Stimulated activated memory B cell treated with anti-CD40 and anti-IgM and Interleukin-4, amounts not matched to agents 10 μg/mL and 1 μg/mL and 100 μg/mL, for 72 hours (primary cell): Measurements from ENCODE around the gene MTR.

Experiments used
- ATAC-seq: fragments of 150-1000 bp; cut with Tn5 transposase; 2 replicates; pipeline ENCODE4 v1.10.0; 2021
- H3K27ac Mint-ChIP-seq: one replicate; pipeline ENCODE4 v1.8.0; 2022; ENCODE audit warnings: mild to moderate bottlenecking, mixed read lengths
- H3K27me3 Mint-ChIP-seq: one replicate; pipeline ENCODE4 v1.8.0; 2022; ENCODE audit warnings: mixed read lengths
- H3K36me3 Mint-ChIP-seq: one replicate; pipeline ENCODE4 v1.8.0; 2022; ENCODE audit warnings: mixed read lengths
- H3K4me1 Mint-ChIP-seq: one replicate; pipeline ENCODE4 v1.8.0; 2022; ENCODE audit warnings: mixed read lengths
- H3K4me3 Mint-ChIP-seq: one replicate; pipeline ENCODE4 v1.8.0; 2022; ENCODE audit warnings: mild to moderate bottlenecking, moderate library complexity, mixed read lengths
- H3K9me3 Mint-ChIP-seq: one replicate; pipeline ENCODE4 v1.8.0; 2022; ENCODE audit warnings: mixed read lengths

Gene MTR

GRCh38 chr1:236860101-236860500 is 65.0 kb downstream of the MTR start:
- ATAC-seq = no peak
- Mint-ChIP-seq H3K4me1 (no peaks in the 10 kb centered on the region), H3K36me3 (peaks cover 91% of the 10 kb centered on the region), H3K27me3 (no peaks in the 10 kb centered on the region), H3K4me3 (no peak overlapping the region), H3K9me3 (no peaks in the 10 kb centered on the region), H3K27ac (no peak overlapping the region)

DNA sequence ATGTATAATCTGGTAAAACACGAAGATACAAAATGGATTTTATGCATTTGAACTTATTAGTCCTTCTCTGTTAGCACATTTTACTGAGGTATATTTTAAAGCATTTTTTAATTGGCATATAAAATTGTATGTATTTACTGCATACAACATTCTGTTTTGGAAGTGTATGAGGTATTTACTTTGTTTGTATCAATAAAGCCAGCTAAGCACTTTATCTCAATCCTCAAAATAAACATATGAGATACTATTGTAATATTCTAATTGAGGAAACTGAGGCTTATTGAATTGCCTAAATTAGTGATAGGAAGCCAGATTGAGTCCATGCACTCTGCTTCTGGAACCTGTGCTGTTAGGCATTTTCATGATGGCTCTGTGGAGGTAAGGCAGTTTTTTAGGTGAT is 65.6 kb downstream of the MTR start:
- no peaks in the 10 kb centered on the region for H3K27me3 Mint-ChIP-seq
- no peak for ATAC-seq

DNA sequence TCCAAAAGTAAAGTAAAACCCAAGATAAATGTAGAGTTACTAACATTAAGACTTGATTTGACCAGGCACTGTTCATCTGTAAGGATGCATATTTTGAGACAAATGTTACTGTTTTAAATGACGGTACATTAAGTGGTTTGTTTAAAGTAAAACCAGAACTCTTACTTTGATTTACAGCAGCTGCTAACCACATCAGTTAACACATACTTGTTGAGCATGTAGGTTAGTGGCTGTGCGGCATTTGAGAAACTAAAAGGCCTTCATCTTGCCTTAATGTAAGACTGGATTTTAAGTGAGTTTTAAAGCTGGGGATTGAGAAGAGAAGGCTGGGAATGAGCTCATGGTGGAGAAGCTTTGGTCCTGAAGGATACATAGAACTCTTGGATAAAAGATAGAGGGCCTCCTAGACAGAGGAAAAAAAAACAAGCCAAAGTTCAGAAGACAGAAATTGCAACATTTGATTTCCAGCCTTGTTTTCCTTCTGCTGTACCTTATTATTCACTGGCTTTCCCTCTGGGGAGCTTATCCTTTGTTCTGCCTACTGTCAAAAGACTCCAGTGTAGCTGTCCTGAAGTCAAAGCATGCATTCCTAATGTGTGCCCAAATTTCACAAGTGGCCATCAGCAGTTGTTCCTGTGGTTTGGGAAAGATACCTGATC is 66.6 kb downstream of the MTR start:
- Mint-ChIP-seq H3K4me1 (no peaks in the 10 kb centered on the region), H3K4me3 (no peak overlapping the region), H3K36me3 (peaks cover 93% of the 10 kb centered on the region), H3K27ac (no peak overlapping the region), H3K9me3 (no peaks in the 10 kb centered on the region), H3K27me3 (no peaks in the 10 kb centered on the region)
- no peak for ATAC-seq

More for the DNA sequence above, 65.6 kb downstream of the MTR start:
- Mint-ChIP-seq H3K9me3 (no peaks in the 10 kb centered on the region), H3K4me1 (no peaks in the 10 kb centered on the region), H3K36me3 (peaks cover 93% of the 10 kb centered on the region), H3K27ac (no peak overlapping the region), H3K4me3 (no peak overlapping the region)

DNA sequence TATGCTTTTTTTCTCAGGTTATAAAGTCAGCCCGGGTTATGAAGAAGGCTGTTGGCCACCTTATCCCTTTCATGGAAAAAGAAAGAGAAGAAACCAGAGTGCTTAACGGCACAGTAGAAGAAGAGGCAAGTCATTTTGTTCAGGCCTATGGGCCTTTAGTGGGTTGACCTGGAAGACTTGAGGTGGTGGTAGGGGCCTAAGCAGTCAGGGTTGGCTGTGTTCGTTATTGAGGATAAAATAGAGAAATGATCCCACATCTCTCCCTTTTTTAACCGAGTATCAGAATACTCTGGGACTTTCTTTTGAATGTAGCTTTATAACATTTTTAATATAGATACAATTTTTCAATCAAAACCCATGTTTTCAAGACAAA is 67.1 kb downstream of the MTR start:
- Mint-ChIP-seq H3K9me3 (no peaks in the 10 kb centered on the region), H3K27ac (no peak overlapping the region), H3K27me3 (no peaks in the 10 kb centered on the region), H3K4me3 (no peak overlapping the region), H3K36me3 (peaks cover 93% of the 10 kb centered on the region), H3K4me1 (no peaks in the 10 kb centered on the region)
- ATAC-seq = no peak

GRCh38 chr1:236862615-236863211 is 67.6 kb downstream of the MTR start:
- ATAC-seq = no peak
- H3K36me3 Mint-ChIP-seq = peaks cover 93% of the 10 kb centered on the region
- H3K27me3 Mint-ChIP-seq = no peaks in the 10 kb centered on the region
- no peak overlapping the region for H3K4me3 Mint-ChIP-seq
- no peak overlapping the region for H3K27ac Mint-ChIP-seq
- H3K4me1 Mint-ChIP-seq = no peaks in the 10 kb centered on the region
- no peaks in the 10 kb centered on the region for H3K9me3 Mint-ChIP-seq

- ATAC-seq = no peak
- Mint-ChIP-seq H3K27me3 (no peaks in the 10 kb centered on the region), H3K4me1 (no peaks in the 10 kb centered on the region), H3K4me3 (no peak overlapping the region), H3K27ac (no peak overlapping the region), H3K36me3 (peaks cover 84% of the 10 kb centered on the region), H3K9me3 (no peaks in the 10 kb centered on the region)
Observed at GRCh38 chr1:236864211-236864610, 69.1 kb downstream of the MTR start.

GRCh38 chr1:236864996-236865817 is 70.1 kb downstream of the MTR start:
- Mint-ChIP-seq H3K4me1 (no peaks in the 10 kb centered on the region), H3K27ac (no peak overlapping the region), H3K36me3 (peaks cover 83% of the 10 kb centered on the region), H3K9me3 (no peaks in the 10 kb centered on the region), H3K27me3 (no peaks in the 10 kb centered on the region), H3K4me3 (no peak overlapping the region)
- no peak for ATAC-seq

GRCh38 chr1:236865818-236866155 is 70.7 kb downstream of the MTR start:
- Mint-ChIP-seq H3K4me3 (no peak overlapping the region), H3K27me3 (no peaks in the 10 kb centered on the region), H3K4me1 (no peaks in the 10 kb centered on the region), H3K9me3 (no peaks in the 10 kb centered on the region), H3K36me3 (peaks cover 85% of the 10 kb centered on the region), H3K27ac (no peak overlapping the region)
- ATAC-seq = no peak

DNA sequence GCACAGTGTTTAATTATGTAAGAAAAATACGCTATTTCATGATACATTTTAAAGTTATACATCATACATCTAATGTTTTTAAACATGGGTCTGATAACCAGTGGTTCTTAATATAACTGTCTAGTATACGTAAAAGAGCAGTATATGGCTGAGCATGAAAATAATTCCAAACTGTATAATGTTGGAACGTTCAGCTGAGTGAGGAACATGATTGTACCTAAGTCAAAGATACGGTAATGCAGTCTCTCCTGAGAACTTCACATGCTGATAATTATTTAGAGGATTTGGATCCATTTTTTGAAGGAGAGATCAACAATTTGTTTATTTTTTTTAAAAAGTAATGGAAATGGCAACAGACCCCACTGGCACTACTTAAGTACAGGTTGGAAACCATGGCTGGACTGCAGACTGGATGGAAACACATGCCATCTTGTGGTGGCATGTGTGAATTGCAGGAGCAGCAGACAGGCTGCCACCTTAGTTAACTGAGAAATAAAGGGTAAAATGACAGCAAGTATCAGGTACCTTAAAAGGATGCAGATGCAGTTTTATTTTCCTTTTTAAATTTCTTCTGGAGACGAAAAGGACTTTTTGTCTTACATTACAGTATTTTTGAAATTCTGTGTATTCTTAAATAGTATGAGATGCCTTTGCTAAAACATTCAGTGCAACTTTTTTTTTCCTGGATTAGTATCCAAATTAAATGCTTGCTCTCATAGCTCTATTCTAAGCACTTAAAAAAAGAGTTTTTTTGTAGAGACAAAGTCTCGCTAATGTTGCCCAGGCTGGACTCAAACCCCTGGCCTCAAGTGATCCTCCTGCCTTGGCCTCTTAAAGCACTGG is 73.8 kb downstream of the MTR start:
- Mint-ChIP-seq H3K27ac (no peak overlapping the region), H3K36me3 (peaks cover 81% of the 10 kb centered on the region), H3K27me3 (no peaks in the 10 kb centered on the region), H3K4me1 (no peaks in the 10 kb centered on the region), H3K4me3 (no peak overlapping the region), H3K9me3 (no peaks in the 10 kb centered on the region)
- ATAC-seq = peak; percentile 48

- peak overlapping the region; percentile 23 for H3K27ac Mint-ChIP-seq
- no peak overlapping the region for H3K4me3 Mint-ChIP-seq
- no peaks in the 10 kb centered on the region for H3K27me3 Mint-ChIP-seq
- H3K4me1 Mint-ChIP-seq = no peaks in the 10 kb centered on the region
- peaks cover 79% of the 10 kb centered on the region for H3K36me3 Mint-ChIP-seq
- H3K9me3 Mint-ChIP-seq = no peaks in the 10 kb centered on the region
- no peak for ATAC-seq
Observed at GRCh38 chr1:236869911-236870310, 74.8 kb downstream of the MTR start.

- Mint-ChIP-seq H3K9me3 (no peaks in the 10 kb centered on the region), H3K27ac (peak overlapping the region; percentile 23), H3K27me3 (no peaks in the 10 kb centered on the region), H3K36me3 (peaks cover 79% of the 10 kb centered on the region), H3K4me1 (no peaks in the 10 kb centered on the region), H3K4me3 (no peak overlapping the region)
- no peak for ATAC-seq
Observed at GRCh38 chr1:236870721-236871120, 75.6 kb downstream of the MTR start.

DNA sequence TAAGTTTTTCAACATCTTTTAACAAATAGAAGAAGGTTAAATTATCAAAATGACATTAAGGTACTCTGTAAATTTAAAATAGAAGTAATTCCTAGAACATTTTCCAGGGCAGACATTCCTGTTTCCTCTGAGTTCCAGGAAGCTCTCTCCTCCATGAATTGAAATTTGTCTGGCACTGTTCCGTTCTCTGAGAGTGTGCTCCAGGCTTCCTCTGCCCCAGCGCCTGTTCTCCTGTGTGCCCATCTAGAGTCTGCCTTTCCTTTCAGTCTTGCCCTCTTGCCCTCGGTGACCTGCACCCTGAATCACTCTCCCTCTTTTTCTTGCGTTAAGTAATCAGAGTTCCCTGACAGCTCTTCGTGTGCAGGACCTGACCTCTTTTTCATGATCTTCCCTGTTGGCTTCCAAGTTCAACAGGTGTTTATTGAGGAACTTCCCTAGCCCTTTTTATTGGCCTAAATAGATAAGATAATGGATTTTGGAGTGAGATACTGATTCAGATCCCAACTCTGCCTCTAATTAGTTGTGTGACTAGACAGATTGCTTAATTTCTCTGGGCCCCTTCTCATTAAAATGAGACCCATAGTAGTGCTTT is 77.1 kb downstream of the MTR start:
- Mint-ChIP-seq H3K27ac (no peak overlapping the region), H3K4me3 (no peak overlapping the region), H3K9me3 (no peaks in the 10 kb centered on the region), H3K27me3 (no peaks in the 10 kb centered on the region), H3K36me3 (peaks cover 75% of the 10 kb centered on the region), H3K4me1 (no peaks in the 10 kb centered on the region)
- no peak for ATAC-seq

DNA sequence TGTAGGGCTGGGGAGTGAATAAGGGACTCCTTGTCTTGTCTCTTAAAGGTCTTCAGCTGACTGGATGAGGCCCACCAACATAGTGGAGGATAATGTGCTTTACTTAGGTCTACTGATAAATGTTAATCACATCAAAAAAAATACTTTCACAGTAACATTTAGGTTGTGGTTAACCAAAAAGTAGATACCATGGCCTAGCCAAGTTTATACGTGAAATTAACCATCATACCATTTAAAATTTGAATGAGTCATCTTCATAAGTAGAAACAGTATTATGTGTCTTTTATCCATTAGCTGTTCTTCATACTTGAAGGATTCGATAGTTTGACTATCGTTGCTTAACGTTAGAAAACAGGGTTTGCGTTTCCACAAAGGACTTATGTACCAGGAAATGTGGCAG is 80.9 kb downstream of the MTR start:
- Mint-ChIP-seq H3K27ac (no peak overlapping the region), H3K4me1 (no peaks in the 10 kb centered on the region), H3K4me3 (no peak overlapping the region), H3K27me3 (no peaks in the 10 kb centered on the region), H3K9me3 (no peaks in the 10 kb centered on the region), H3K36me3 (peaks cover 72% of the 10 kb centered on the region)
- no peak for ATAC-seq

- Mint-ChIP-seq H3K27ac (no peak overlapping the region), H3K9me3 (no peaks in the 10 kb centered on the region), H3K4me1 (no peaks in the 10 kb centered on the region), H3K4me3 (no peak overlapping the region), H3K36me3 (peaks cover 60% of the 10 kb centered on the region), H3K27me3 (no peaks in the 10 kb centered on the region)
- ATAC-seq = no peak
Observed at GRCh38 chr1:236877661-236878060, 82.6 kb downstream of the MTR start.

GRCh38 chr1:236880209-236880608 is 85.1 kb downstream of the MTR start:
- no peaks in the 10 kb centered on the region for H3K9me3 Mint-ChIP-seq
- peaks cover 58% of the 10 kb centered on the region for H3K36me3 Mint-ChIP-seq
- no peak for ATAC-seq
- H3K4me3 Mint-ChIP-seq = no peak overlapping the region
- H3K27ac Mint-ChIP-seq = no peak overlapping the region
- H3K27me3 Mint-ChIP-seq = no peaks in the 10 kb centered on the region
- no peaks in the 10 kb centered on the region for H3K4me1 Mint-ChIP-seq
